Measurements from ENCODE around the gene NDUFV2.

NDUFV2 gene

GRCh38 chr18:9182852-9183399, 80.4 kb downstream of the NDUFV2 start:
- H3K27ac ChIP-seq = no peak overlapping the region
- no peak for DNase-seq (ENCODE audit: low read depth, low spot score)

Measured in epithelial cell of prostate (primary cell).